GM23248 (cell line): ENCODE measurements around the gene NDUFS1. TPM values are rescaled to one million over a fixed set of nuclear protein-coding genes. Genes with fewer than 3 reads are reported as not detected.
A peak's percentile ranks its signal among the peaks of the same experiment; 100 is the strongest.
"Not testable (repeated sequence)": the region's sequence is repeated elsewhere in the genome, so short reads cannot be mapped to it uniquely, and the experiment has no call there.

ENCODE experiments used
- DNase-seq: peaks from one replicate; pipeline ENCODE4 v3.0.0-alpha.2; 2015
- H2AFZ ChIP-seq: fragments of 200-600 bp; sonication (generic); 2 replicates; pipeline ENCODE4 v1.6.1; 2016; ENCODE audit warnings: antibody characterized with exemption
- H3F3A ChIP-seq: fragments of 200-600 bp; sonication (generic); 2 replicates; pipeline ENCODE4 v1.6.1; 2016; ENCODE audit warnings: mild to moderate bottlenecking, antibody characterized with exemption, mixed run types; ENCODE audit not compliant: insufficient read depth
- H3K27ac ChIP-seq: fragments of 200-600 bp; sonication (generic); 2 replicates; pipeline ENCODE4 v1.5.1; 2016; ENCODE audit warnings: mild to moderate bottlenecking
- H3K27me3 ChIP-seq: fragments of 200-600 bp; sonication (generic); replicated peaks from 2 replicates; pipeline ENCODE4 v1.6.1; 2016; ENCODE audit warnings: mild to moderate bottlenecking; ENCODE audit not compliant: insufficient read depth
- H3K36me3 ChIP-seq: fragments of 200-600 bp; sonication (generic); 2 replicates; pipeline ENCODE4 v1.6.1; 2016; ENCODE audit warnings: low read depth, mild to moderate bottlenecking
- H3K4me1 ChIP-seq: fragments of 200-600 bp; sonication (generic); 2 replicates; pipeline ENCODE4 v1.6.1; 2016; ENCODE audit warnings: mild to moderate bottlenecking; ENCODE audit not compliant: insufficient read depth
- H3K4me2 ChIP-seq: fragments of 200-600 bp; sonication (generic); one replicate; pipeline ENCODE4 v1.6.1; 2016; ENCODE audit warnings: mild to moderate bottlenecking; ENCODE audit not compliant: unreplicated experiment
- H3K4me3 ChIP-seq: fragments of 200-600 bp; sonication (generic); 2 replicates; pipeline ENCODE4 v1.5.1; 2016; ENCODE audit warnings: mild to moderate bottlenecking
- H3K79me2 ChIP-seq: fragments of 200-600 bp; sonication (generic); 2 replicates; pipeline ENCODE4 v1.6.1; 2016; ENCODE audit warnings: mild to moderate bottlenecking; ENCODE audit not compliant: insufficient read depth
- H3K9ac ChIP-seq: fragments of 200-600 bp; sonication (generic); 2 replicates; pipeline ENCODE4 v1.6.1; 2016; ENCODE audit warnings: mild to moderate bottlenecking
- H3K9me2 ChIP-seq: fragments of 200-600 bp; sonication (generic); 2 replicates; pipeline ENCODE4 v1.6.1; 2016; ENCODE audit warnings: mixed run types, mild to moderate bottlenecking, moderate library complexity; ENCODE audit not compliant: insufficient read depth
- H3K9me3 ChIP-seq: fragments of 200-600 bp; sonication (generic); one replicate; pipeline ENCODE4 v1.6.1; 2017; ENCODE audit warnings: low read depth
- H4K20me1 ChIP-seq: fragments of 200-600 bp; sonication (generic); 2 replicates; pipeline ENCODE4 v1.6.0; 2016; ENCODE audit not compliant: insufficient read depth
- EZH2 ChIP-seq: fragments of 200-600 bp; sonication (generic); IDR thresholded peaks from 2 replicates; pipeline ENCODE4 v1.6.1; 2018; ENCODE audit warnings: antibody characterized with exemption, mild to moderate bottlenecking; ENCODE audit not compliant: insufficient read depth, poor library complexity, severe bottlenecking
- EZH2phosphoT487 ChIP-seq: fragments of 200-600 bp; sonication (generic); IDR thresholded peaks from 2 replicates; pipeline ENCODE4 v1.6.1; 2018; ENCODE audit warnings: antibody characterized with exemption, moderate library complexity, mild to moderate bottlenecking, low read depth; ENCODE audit not compliant: insufficient read depth
- WGBS, 2 experiments: methylation state at CpG; one replicate each; pipeline ENCODE4 v1.1.6; 2015 to 2017; ENCODE audit warnings: low lambda C conversion rate in 2 of 2, low coverage in 1 of 2; ENCODE audit errors: missing lambda C conversion rate in 2 of 2; 5-methylcytosine and 5-hydroxymethylcytosine counted together
- in situ Hi-C: fragments of 300-500 bp; cut with MboI; formaldehyde crosslinking; loops from 2 replicates; pipeline ENCODE4 v1.15.0; 2020
- polyA plus RNA-seq: library from polyadenylated mRNA; unstranded; fragments of >200 nt; fragmentation: Nextera tagmentation; extraction: Ambion mirVana; gene quantifications from 2 replicates; pipeline ENCODE4 v1.2.1, GENCODE V29; 2016
- total RNA-seq: library from RNA; depleted of rRNA; stranded (reverse); fragments of >200 nt; shearing (Covaris generic); gene quantifications from 2 replicates; pipeline ENCODE4 v1.2.3, GENCODE V29; 2014

The NDUFS1 gene
- total and polyA plus RNA-seq, 2 experiments from 2014 or later, result 52.0 to 77.0 TPM

DNA sequence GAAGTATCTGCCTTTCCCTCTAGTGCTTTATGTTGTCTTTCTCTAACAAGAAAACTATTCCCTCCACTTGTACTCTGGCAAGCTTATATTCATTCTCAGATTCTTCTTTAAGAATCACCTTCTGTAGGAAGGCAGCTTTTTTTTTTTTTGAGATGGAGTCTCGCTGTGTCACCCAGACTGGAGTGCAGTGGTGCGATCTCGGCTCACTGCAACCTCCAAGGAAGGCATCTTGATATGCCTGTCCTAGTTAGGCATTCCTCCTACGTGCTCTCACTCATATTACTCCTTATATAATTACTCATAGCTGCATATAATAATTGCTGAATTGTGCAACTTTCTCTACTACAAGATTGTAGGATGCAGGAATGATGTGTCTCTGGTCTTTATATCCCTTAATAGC lies 15.8 kb downstream of the NDUFS1 start:
- Histone ChIP-seq H3K27ac (no peak overlapping the region), H3K4me2 (no peak overlapping the region), H2AFZ (no peak overlapping the region), H3K9me3 (no peaks in the 10 kb centered on the region), H3K36me3 (peaks cover 79% of the 10 kb centered on the region), H3K4me1 (no peaks in the 10 kb centered on the region), H3K4me3 (no peak overlapping the region), H3F3A (no peaks in the 10 kb centered on the region), H4K20me1 (no peaks in the 10 kb centered on the region), H3K9me2 (no peaks in the 10 kb centered on the region), H3K27me3 (no peaks in the 10 kb centered on the region), H3K79me2 (peaks cover 18% of the 10 kb centered on the region), H3K9ac (no peak overlapping the region)
- in situ Hi-C loops, result no loop called here
- TF ChIP-seq EZH2 (no peak), EZH2phosphoT487 (no peak)
- 97 to 98% methylated on average over 4 of the region's 4 CpGs for WGBS, 2 experiments
- DNase-seq, result no peak

DNA sequence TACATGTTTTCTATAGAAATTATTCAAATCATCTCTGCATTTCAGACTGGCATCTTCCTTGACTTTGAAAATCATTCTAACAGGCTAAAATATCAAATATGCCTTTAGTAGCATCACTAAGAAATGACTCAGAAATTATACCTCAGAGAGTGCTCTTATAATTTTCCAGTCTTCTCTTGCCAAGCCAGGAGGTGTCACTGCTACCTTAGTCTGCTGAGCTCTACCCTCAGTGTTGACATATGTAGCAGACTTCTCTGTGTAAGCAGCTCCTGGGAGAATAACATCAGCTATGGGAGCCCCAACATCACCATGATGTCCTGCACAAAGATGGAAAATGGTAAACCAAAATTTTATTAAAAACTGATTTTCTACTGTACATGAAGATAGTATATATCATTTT lies 31.6 kb downstream of the NDUFS1 start:
- TF ChIP-seq EZH2phosphoT487, result no peak
- TF ChIP-seq EZH2, result no peak
- Histone ChIP-seq H3K27me3 (no peaks in the 10 kb centered on the region), H2AFZ (no peak overlapping the region), H3F3A (no peaks in the 10 kb centered on the region), H3K9me3 (no peaks in the 10 kb centered on the region), H3K4me1 (no peaks in the 10 kb centered on the region), H4K20me1 (no peaks in the 10 kb centered on the region), H3K27ac (no peak overlapping the region), H3K4me3 (no peak overlapping the region), H3K4me2 (no peak overlapping the region), H3K79me2 (no peaks in the 10 kb centered on the region), H3K9ac (no peak overlapping the region), H3K36me3 (peaks cover 69% of the 10 kb centered on the region), H3K9me2 (no peaks in the 10 kb centered on the region)
- in situ Hi-C loops, result no loop called here
- DNase-seq, result peak; percentile 20

DNA sequence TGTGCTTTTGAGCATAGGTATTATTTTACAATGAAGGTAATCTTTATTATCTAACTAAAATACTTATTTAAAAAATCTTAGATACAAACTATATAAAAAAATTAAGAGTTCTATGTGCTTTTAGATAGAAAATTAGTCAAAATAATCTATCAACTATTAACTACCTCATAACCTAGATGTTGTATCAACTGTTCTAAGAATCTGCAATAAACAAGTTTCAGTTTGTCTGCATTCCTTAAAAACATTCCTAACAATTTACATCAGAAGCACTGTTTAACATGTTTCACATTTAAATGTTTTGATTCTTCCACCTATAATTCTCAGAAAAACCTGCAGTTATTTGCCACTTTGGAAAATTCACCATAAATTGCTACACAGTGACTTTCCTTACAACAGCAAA lies 33.3 kb downstream of the NDUFS1 start:
- no peak overlapping the region for H3K27ac ChIP-seq
- no peaks in the 10 kb centered on the region for H3K9me2 ChIP-seq
- no peak overlapping the region for H3K4me2 ChIP-seq
- no peaks in the 10 kb centered on the region for H3F3A ChIP-seq
- TF ChIP-seq EZH2, result no peak
- no peak for TF ChIP-seq EZH2phosphoT487
- no peaks in the 10 kb centered on the region for H3K4me1 ChIP-seq
- H3K9ac ChIP-seq, result no peak overlapping the region
- H3K27me3 ChIP-seq, result no peaks in the 10 kb centered on the region
- H3K79me2 ChIP-seq, result no peaks in the 10 kb centered on the region
- no peak for DNase-seq
- H3K9me3 ChIP-seq, result no peaks in the 10 kb centered on the region
- no peak overlapping the region for H3K4me3 ChIP-seq
- peaks cover 66% of the 10 kb centered on the region for H3K36me3 ChIP-seq
- in situ Hi-C loops, result no loop called here
- no peaks in the 10 kb centered on the region for H4K20me1 ChIP-seq
- no peak overlapping the region for H2AFZ ChIP-seq

DNA sequence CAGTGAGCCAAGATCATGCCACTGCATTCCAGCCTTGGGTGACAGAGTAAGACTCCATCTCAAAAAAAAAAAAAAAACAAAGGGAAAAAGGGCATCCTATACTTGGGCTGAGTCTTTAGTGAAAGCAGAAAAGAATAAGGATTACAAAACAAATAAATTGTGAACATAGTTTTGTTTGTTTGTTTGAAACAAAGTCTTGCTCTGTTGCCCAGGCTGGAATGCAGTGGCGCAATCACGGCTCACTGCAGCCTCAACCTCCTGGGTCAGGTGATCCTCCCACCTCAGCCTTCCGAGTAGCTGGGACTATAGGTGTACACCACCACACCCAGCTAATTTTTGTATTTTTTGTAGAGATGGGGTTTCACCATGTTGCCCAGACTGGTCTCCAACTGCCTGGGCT lies 36.7 kb downstream of the NDUFS1 start:
- H3F3A ChIP-seq, H3K9ac ChIP-seq, in situ Hi-C loops, DNase-seq, H3K27ac ChIP-seq, H3K79me2 ChIP-seq, H3K4me2 ChIP-seq, H4K20me1 ChIP-seq, H2AFZ ChIP-seq, H3K27me3 ChIP-seq, H3K4me3 ChIP-seq, H3K4me1 ChIP-seq, H3K9me2 ChIP-seq, H3K9me3 ChIP-seq: not testable (repeated sequence)
- H3K36me3 ChIP-seq, result peaks cover 54% of the 10 kb centered on the region
- 92 to 100% methylated on average over 3 of the region's 3 CpGs for WGBS, 2 experiments

DNA sequence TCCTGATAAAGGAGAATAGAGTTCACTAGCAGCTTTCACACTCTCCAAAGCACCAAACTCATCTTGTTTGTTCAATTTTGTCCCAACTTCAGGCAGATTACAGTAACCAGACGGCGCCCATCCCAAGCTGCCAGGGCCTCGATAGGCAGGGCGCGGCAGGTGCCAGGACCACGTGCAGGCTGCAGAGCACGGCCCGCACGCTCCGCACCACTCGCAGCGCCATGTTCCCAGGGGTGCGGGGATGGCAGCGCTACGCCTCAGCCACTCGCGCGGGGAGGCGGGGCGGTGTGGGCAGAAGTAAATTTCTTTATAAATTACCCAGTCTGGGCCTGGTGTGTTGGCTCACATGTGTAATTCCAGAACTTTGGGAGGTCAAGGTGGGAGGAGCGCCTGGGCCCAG lies 43.0 kb downstream of the NDUFS1 start:
- no peak overlapping the region for H2AFZ ChIP-seq
- no peak overlapping the region for H3K4me3 ChIP-seq
- H4K20me1 ChIP-seq, result no peaks in the 10 kb centered on the region
- 83 to 94% methylated on average over 9 to 21 of the region's 21 CpGs for WGBS, 2 experiments
- H3K4me2 ChIP-seq, result no peak overlapping the region
- H3K79me2 ChIP-seq, result no peaks in the 10 kb centered on the region
- H3K9ac ChIP-seq, result no peak overlapping the region
- no peaks in the 10 kb centered on the region for H3K9me3 ChIP-seq
- peaks cover 16% of the 10 kb centered on the region; the same call in 1 of the 2 replicates for H3K36me3 ChIP-seq
- in situ Hi-C loops, result no loop called here
- no peaks in the 10 kb centered on the region for H3K27me3 ChIP-seq
- H3K27ac ChIP-seq, result no peak overlapping the region
- no peak for TF ChIP-seq EZH2
- TF ChIP-seq EZH2phosphoT487, result no peak
- no peak for DNase-seq
- peaks cover 4% of the 10 kb centered on the region; the same call in 1 of the 2 replicates for H3K4me1 ChIP-seq
- H3K9me2 ChIP-seq, result no peaks in the 10 kb centered on the region
- H3F3A ChIP-seq, result peaks cover 36% of the 10 kb centered on the region; the same call in 1 of the 2 replicates
